ENCODE measurements around the gene UPK3A. TPM values are rescaled to one million over a fixed set of nuclear protein-coding genes. Genes with fewer than 3 reads are reported as not detected.

The UPK3A gene
- total RNA-seq, 4 donors from 2014 or later: not detected

DNA sequence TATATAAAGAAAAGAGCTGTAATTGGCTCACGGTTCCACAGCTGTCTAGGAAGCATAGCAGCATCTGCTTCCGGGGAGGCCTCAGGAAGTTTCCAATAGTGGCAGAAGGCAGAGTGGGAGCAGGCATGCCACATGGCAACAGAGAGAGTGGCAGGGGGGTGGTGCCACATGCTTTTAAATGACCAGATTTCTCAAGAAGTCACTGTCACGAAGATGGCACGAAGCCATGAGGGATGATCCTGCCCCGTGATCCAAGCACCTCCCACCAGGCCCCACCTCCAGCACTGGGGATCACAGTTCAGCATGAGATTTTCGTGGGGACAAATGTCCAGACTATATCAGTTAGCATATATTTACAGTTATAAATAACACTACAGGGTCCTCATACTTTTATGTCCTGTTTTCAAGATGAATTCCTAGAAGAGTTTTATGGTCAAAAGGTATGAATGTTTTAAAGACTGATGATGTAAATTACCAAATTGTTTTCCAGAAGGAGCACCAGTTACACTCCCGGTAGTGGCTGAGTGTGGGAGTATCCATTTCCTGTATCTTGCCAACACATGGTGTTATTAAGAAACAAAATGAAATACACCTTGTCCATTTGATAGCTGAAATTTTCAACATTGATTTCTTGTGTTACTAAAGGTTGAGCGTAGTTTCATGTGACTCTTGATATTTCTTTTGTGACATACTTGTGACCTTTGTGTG is 44.2 kb downstream of the UPK3A start:
- no peak for ATAC-seq
- peaks cover 0 to 88% of the 10 kb centered on the region in 2 donors for H3K36me3 ChIP-seq
- no peak for TF ChIP-seq POLR2AphosphoS5 (IDR thresholded peaks at IDR 0.05)
- no peak for TF ChIP-seq POLR2A (IDR thresholded peaks at IDR 0.05)
- no peak for TF ChIP-seq EP300 (IDR thresholded peaks at IDR 0.05)
- TF ChIP-seq, protein P1, sequence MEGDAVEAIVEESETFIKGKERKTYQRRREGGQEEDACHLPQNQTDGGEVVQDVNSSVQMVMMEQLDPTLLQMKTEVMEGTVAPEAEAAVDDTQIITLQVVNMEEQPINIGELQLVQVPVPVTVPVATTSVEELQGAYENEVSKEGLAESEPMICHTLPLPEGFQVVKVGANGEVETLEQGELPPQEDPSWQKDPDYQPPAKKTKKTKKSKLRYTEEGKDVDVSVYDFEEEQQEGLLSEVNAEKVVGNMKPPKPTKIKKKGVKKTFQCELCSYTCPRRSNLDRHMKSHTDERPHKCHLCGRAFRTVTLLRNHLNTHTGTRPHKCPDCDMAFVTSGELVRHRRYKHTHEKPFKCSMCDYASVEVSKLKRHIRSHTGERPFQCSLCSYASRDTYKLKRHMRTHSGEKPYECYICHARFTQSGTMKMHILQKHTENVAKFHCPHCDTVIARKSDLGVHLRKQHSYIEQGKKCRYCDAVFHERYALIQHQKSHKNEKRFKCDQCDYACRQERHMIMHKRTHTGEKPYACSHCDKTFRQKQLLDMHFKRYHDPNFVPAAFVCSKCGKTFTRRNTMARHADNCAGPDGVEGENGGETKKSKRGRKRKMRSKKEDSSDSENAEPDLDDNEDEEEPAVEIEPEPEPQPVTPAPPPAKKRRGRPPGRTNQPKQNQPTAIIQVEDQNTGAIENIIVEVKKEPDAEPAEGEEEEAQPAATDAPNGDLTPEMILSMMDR (IDR thresholded peaks at IDR 0.05): no peak
- peak overlapping the region in 2 of 4 donors; percentile 15 to 31 for H3K27ac ChIP-seq
- no peaks in the 10 kb centered on the region for H3K9me3 ChIP-seq
- WGBS, 2 donors (ENCODE audit: low coverage in 1 of 2): 51 to 56% methylated on average over 7 to 8 of the region's 8 CpGs
- peaks cover 0 to 16% (median 7%) of the 10 kb centered on the region in 3 donors for H3K4me1 ChIP-seq
- no peaks in the 10 kb centered on the region for H3K27me3 ChIP-seq
- no peak overlapping the region for H3K4me3 ChIP-seq

DNA sequence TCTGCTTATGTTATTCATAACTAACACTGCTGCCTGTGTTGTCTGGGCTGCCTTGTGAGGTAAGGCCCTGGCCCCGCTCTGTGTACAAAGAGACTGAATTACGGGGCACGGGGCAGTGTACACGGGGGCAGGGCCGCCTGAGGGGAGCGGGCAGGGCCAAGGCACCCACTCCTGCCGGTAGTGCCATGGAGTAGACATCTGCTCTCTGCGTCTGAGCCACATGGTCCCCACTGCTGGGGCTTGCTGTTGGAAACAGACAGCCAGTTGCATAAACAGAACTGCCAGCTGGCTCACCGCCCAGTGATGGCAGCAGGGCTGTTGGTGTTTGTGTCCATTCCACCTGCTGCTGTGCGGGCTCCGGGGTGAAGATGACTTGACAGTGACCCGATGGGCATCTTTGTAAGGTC is 44.8 kb downstream of the UPK3A start:
- TF ChIP-seq EP300 (IDR thresholded peaks at IDR 0.05) (no peak), POLR2AphosphoS5 (IDR thresholded peaks at IDR 0.05) (no peak)
- TF ChIP-seq, protein P1 (IDR thresholded peaks at IDR 0.05): no peak
- Histone ChIP-seq H3K27me3 (no peaks in the 10 kb centered on the region), H3K36me3 (peaks cover 0 to 88% of the 10 kb centered on the region in 2 donors), H3K27ac (peak overlapping the region in 2 of 4 donors; percentile 15 to 31), H3K9me3 (no peaks in the 10 kb centered on the region), H3K4me3 (no peak overlapping the region), H3K4me1 (peaks cover 0 to 16% (median 7%) of the 10 kb centered on the region in 3 donors)
- WGBS, 2 donors (ENCODE audit: low coverage in 1 of 2): 35 to 62% methylated on average over 4 to 10 of the region's 12 CpGs
- ATAC-seq: peak; percentile 35

DNA sequence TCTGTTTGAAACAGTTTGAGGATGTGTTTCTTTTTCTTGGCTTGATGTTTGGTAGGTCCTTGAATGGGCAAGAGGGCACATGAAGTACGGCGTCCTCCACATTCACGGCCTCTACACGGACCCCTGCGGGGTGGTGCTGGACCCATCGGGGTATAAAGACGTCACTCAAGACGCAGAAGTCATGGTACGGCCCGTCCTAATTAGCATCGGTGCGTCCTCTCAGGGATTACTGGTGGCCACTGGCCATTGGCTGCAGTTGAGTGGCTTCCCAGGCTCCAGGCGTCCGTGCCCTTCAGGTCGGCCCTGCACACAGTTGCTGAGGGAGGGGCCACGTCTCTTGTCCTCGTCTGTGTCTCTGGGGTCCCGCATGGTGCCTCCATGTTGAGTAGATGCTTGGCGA is 45.8 kb downstream of the UPK3A start:
- H3K4me3 ChIP-seq: no peak overlapping the region
- no peak for ATAC-seq
- peaks cover 0 to 21% (median 7%) of the 10 kb centered on the region in 3 donors for H3K4me1 ChIP-seq
- peaks cover 0 to 88% of the 10 kb centered on the region in 2 donors for H3K36me3 ChIP-seq
- no peaks in the 10 kb centered on the region for H3K9me3 ChIP-seq
- 86 to 100% methylated on average over 6 to 9 of the region's 19 CpGs for WGBS, 2 donors (ENCODE audit: low coverage in 1 of 2)
- TF ChIP-seq EP300 (IDR thresholded peaks at IDR 0.05): no peak
- TF ChIP-seq, protein P1 (IDR thresholded peaks at IDR 0.05): no peak
- TF ChIP-seq POLR2A (IDR thresholded peaks at IDR 0.05): no peak
- TF ChIP-seq POLR2AphosphoS5 (IDR thresholded peaks at IDR 0.05): no peak
- H3K27me3 ChIP-seq: no peaks in the 10 kb centered on the region
- H3K27ac ChIP-seq: no peak overlapping the region

DNA sequence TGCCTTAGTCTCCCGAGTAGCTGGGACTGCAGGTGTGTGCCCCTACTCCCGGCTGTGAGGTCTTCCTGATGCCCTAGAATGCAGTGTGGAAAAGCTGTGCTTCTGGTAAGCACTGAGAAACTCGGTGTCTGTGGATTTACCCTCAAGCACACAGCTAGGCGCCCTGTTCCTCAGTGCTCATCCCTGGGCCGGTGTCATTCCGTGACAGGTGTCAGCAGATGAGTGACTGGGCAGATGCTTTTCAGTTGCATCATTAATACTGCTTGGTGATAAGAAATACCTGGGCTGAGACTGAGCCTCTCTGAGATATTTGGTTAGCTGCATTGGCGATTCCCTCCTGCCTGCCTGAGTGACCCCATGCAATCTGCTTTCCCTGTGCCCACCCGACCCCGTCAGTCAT is 46.7 kb downstream of the UPK3A start:
- Histone ChIP-seq H3K27me3 (no peaks in the 10 kb centered on the region), H3K36me3 (peaks cover 0 to 89% of the 10 kb centered on the region in 2 donors), H3K4me3 (no peak overlapping the region), H3K9me3 (no peaks in the 10 kb centered on the region), H3K4me1 (peaks cover 0 to 30% (median 8%) of the 10 kb centered on the region in 3 donors), H3K27ac (no peak overlapping the region)
- no peak for ATAC-seq
- 82% methylated on average over 4 to 5 of the region's 9 CpGs for WGBS, 2 donors (ENCODE audit: low coverage in 1 of 2)
- TF ChIP-seq, protein P1 (IDR thresholded peaks at IDR 0.05): no peak
- no peak for TF ChIP-seq POLR2A (IDR thresholded peaks at IDR 0.05)
- TF ChIP-seq EP300 (IDR thresholded peaks at IDR 0.05): no peak

DNA sequence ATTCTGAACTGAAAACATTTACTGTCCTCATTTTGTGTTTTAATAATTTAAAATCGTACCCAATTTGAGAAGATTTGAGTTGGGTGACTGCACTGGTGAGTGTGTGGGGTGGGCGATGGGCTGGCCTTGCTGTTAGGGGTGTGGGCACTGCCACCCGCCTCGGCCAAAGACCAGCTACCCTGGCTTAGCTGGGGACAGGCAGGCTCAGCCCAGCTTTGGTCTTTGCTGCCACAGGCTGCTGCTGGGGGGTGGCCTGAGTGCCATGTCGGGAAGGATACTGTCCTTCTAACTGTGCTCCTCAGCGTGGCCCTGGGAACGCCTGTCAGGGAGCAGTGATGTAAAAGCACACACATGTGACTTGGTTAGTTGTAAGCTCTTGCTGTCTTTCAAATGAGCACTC is 47.3 kb downstream of the UPK3A start:
- TF ChIP-seq, protein P1 (IDR thresholded peaks at IDR 0.05): no peak
- TF ChIP-seq POLR2AphosphoS5 (IDR thresholded peaks at IDR 0.05) (no peak), EP300 (IDR thresholded peaks at IDR 0.05) (no peak), POLR2A (IDR thresholded peaks at IDR 0.05) (no peak)
- H3K27ac ChIP-seq: no peak overlapping the region
- no peak for ATAC-seq
- no peaks in the 10 kb centered on the region for H3K9me3 ChIP-seq
- peaks cover 0 to 93% of the 10 kb centered on the region in 2 donors for H3K36me3 ChIP-seq
- H3K27me3 ChIP-seq: no peaks in the 10 kb centered on the region
- peaks cover 0 to 36% (median 13%) of the 10 kb centered on the region in 3 donors for H3K4me1 ChIP-seq
- no peak overlapping the region for H3K4me3 ChIP-seq
- 89 to 95% methylated on average over 4 to 5 of the region's 7 CpGs for WGBS, 2 donors (ENCODE audit: low coverage in 1 of 2)

Data from gastroesophageal sphincter (tissue), 4 donors.